ENCODE measurements around the gene ATP11A. TPM values are rescaled to one million over a fixed set of nuclear protein-coding genes. Genes with fewer than 3 reads are reported as not detected.

Gene ATP11A
- total RNA-seq, 2 donors from 2014 or later = 122 to 140 TPM

DNA sequence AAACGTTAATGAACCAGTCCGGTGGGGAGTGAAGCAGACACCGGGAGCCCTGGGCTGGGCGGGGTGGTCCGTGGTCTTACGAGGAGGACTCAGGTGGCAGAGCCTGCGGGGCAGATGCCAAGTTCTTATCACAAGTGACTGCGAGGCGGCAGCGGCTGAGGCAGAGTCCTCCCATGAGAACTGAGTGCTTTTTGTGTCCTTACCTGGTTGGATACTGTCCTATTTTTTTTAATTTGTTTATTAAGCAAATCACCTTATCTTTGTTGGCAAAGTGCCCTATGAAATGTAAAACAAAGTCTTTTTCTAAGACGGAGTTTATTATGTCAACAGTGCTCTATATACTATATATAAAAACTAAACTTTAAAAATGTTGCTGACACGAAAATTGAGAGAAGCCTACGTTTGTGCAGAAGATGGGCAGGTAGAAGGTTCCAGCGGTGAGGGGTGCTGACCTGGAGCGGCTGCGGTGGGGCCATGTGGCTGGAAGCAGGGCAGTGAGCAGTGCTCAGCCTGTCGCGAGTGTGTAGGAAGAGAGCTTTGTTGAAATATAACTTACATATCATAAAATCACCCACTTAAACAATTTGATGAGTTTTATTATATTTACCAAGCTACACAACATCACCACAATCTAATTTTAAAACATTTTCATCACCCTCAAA is 82.2 kb downstream of the ATP11A start:
- H3K4me1 Mint-ChIP-seq = no peaks in the 10 kb centered on the region
- H3K27me3 Mint-ChIP-seq (ENCODE audit: insufficient read depth) = no peaks in the 10 kb centered on the region
- no peaks in the 10 kb centered on the region for H3K4me1 ChIP-seq (ENCODE audit: control insufficient read depth, insufficient read depth, low read length)
- H3K27ac ChIP-seq (ENCODE audit: low read depth, low read length) = no peak overlapping the region
- TF ChIP-seq, protein P1, sequence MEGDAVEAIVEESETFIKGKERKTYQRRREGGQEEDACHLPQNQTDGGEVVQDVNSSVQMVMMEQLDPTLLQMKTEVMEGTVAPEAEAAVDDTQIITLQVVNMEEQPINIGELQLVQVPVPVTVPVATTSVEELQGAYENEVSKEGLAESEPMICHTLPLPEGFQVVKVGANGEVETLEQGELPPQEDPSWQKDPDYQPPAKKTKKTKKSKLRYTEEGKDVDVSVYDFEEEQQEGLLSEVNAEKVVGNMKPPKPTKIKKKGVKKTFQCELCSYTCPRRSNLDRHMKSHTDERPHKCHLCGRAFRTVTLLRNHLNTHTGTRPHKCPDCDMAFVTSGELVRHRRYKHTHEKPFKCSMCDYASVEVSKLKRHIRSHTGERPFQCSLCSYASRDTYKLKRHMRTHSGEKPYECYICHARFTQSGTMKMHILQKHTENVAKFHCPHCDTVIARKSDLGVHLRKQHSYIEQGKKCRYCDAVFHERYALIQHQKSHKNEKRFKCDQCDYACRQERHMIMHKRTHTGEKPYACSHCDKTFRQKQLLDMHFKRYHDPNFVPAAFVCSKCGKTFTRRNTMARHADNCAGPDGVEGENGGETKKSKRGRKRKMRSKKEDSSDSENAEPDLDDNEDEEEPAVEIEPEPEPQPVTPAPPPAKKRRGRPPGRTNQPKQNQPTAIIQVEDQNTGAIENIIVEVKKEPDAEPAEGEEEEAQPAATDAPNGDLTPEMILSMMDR (conservative IDR thresholded peaks at IDR 0.05) = no peak
- no peaks in the 10 kb centered on the region for H3K9me3 ChIP-seq (ENCODE audit: control insufficient read depth, low read length)
- H3K36me3 Mint-ChIP-seq (ENCODE audit: low read depth) = no peaks in the 10 kb centered on the region
- H3K9ac ChIP-seq (ENCODE audit: extremely low read depth, low read length, poor library complexity, severe bottlenecking) = no peak overlapping the region
- H3K36me3 ChIP-seq (ENCODE audit: control insufficient read depth, insufficient read depth, low read length) = no peaks in the 10 kb centered on the region
- DNase-seq = no peak
- no peaks in the 10 kb centered on the region for H3K27me3 ChIP-seq (ENCODE audit: control insufficient read depth, insufficient read depth, low read length, poor library complexity, severe bottlenecking)
- H3K27ac Mint-ChIP-seq = no peak overlapping the region
- H3K9me3 Mint-ChIP-seq = no peaks in the 10 kb centered on the region
- H3K4me3 ChIP-seq (ENCODE audit: low read length) = no peak overlapping the region
- 94 to 97% methylated on average over 9 to 15 of the region's 18 CpGs for WGBS, 2 experiments (ENCODE audit: insufficient coverage in 1 of 2, insufficient read length in 1 of 2)
- H3K4me3 Mint-ChIP-seq = no peak overlapping the region

DNA sequence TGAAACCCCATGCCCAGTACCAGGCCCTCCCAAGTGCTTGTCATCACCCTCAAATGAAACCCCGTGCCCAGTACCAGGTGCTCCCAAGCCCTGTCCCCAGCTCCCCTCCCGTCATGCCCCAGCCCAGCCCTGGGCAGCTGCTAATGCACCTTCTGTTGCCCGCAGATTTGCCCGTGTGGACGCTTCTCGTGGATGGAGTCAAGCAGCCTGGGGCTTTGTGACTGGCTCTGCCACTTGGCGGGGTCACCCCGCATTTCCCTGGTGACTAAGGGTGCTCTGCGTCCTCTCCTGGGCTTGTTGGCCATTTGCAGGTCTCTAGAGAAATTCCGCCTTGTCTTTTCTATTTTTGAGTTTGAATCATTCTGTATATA is 82.7 kb downstream of the ATP11A start:
- H3K36me3 Mint-ChIP-seq (ENCODE audit: low read depth) = no peaks in the 10 kb centered on the region
- no peaks in the 10 kb centered on the region for H3K27me3 Mint-ChIP-seq (ENCODE audit: insufficient read depth)
- H3K27ac Mint-ChIP-seq = no peak overlapping the region
- no peak for DNase-seq
- H3K9me3 Mint-ChIP-seq = no peaks in the 10 kb centered on the region
- H3K4me3 Mint-ChIP-seq = no peak overlapping the region
- Histone ChIP-seq H3K27me3 (ENCODE audit: control insufficient read depth, insufficient read depth, low read length, poor library complexity, severe bottlenecking) (no peaks in the 10 kb centered on the region), H3K9ac (ENCODE audit: extremely low read depth, low read length, poor library complexity, severe bottlenecking) (no peak overlapping the region), H3K36me3 (ENCODE audit: control insufficient read depth, insufficient read depth, low read length) (no peaks in the 10 kb centered on the region), H3K4me3 (ENCODE audit: low read length) (no peak overlapping the region), H3K27ac (ENCODE audit: low read depth, low read length) (no peak overlapping the region), H3K4me1 (ENCODE audit: control insufficient read depth, insufficient read depth, low read length) (no peaks in the 10 kb centered on the region), H3K9me3 (ENCODE audit: control insufficient read depth, low read length) (no peaks in the 10 kb centered on the region)
- WGBS, 2 experiments (ENCODE audit: insufficient coverage in 1 of 2, insufficient read length in 1 of 2) = 90 to 100% methylated on average over 1 to 10 of the region's 10 CpGs
- TF ChIP-seq, protein P1 (conservative IDR thresholded peaks at IDR 0.05) = no peak
- no peaks in the 10 kb centered on the region for H3K4me1 Mint-ChIP-seq

DNA sequence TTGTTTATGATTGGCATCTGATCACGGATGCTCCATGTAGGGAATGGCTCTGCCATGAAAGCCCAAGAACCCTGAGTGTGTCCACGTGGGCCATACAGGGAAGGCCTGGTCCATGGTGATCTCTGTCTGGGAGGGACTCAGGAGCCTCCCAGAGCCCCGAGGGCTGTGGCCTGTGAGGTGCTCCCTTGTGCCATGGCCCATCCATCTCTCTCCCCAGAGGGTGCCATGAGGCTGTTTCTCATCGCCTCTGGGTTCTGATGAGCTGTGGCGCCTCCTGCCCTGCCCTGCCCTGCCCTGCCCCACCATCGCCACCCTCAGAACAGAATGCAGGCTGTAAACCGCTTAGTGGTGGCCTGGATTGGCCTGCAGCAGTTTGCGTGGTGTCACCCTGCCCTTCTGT is 83.1 kb downstream of the ATP11A start:
- Histone ChIP-seq H3K9ac (ENCODE audit: extremely low read depth, low read length, poor library complexity, severe bottlenecking) (no peak overlapping the region), H3K4me1 (ENCODE audit: control insufficient read depth, insufficient read depth, low read length) (no peaks in the 10 kb centered on the region), H3K4me3 (ENCODE audit: low read length) (no peak overlapping the region), H3K9me3 (ENCODE audit: control insufficient read depth, low read length) (no peaks in the 10 kb centered on the region), H3K27me3 (ENCODE audit: control insufficient read depth, insufficient read depth, low read length, poor library complexity, severe bottlenecking) (no peaks in the 10 kb centered on the region), H3K27ac (ENCODE audit: low read depth, low read length) (no peak overlapping the region), H3K36me3 (ENCODE audit: control insufficient read depth, insufficient read depth, low read length) (peaks cover 2% of the 10 kb centered on the region)
- H3K4me3 Mint-ChIP-seq = no peak overlapping the region
- H3K27me3 Mint-ChIP-seq (ENCODE audit: insufficient read depth) = no peaks in the 10 kb centered on the region
- peaks cover 3% of the 10 kb centered on the region for H3K9me3 Mint-ChIP-seq
- no peak overlapping the region for H3K27ac Mint-ChIP-seq
- peaks cover 4% of the 10 kb centered on the region for H3K36me3 Mint-ChIP-seq (ENCODE audit: low read depth)
- no peaks in the 10 kb centered on the region for H3K4me1 Mint-ChIP-seq
- TF ChIP-seq, protein P1 (conservative IDR thresholded peaks at IDR 0.05) = no peak
- DNase-seq = no peak
- 80 to 90% methylated on average over 5 to 8 of the region's 8 CpGs for WGBS, 2 experiments (ENCODE audit: insufficient coverage in 1 of 2, insufficient read length in 1 of 2)

Measured in endodermal cell (in vitro differentiated cells).